ENCODE measurements around the gene MOV10L1.
A peak's percentile ranks its signal among the peaks of the same experiment; 100 is the strongest.

MOV10L1 gene

DNA sequence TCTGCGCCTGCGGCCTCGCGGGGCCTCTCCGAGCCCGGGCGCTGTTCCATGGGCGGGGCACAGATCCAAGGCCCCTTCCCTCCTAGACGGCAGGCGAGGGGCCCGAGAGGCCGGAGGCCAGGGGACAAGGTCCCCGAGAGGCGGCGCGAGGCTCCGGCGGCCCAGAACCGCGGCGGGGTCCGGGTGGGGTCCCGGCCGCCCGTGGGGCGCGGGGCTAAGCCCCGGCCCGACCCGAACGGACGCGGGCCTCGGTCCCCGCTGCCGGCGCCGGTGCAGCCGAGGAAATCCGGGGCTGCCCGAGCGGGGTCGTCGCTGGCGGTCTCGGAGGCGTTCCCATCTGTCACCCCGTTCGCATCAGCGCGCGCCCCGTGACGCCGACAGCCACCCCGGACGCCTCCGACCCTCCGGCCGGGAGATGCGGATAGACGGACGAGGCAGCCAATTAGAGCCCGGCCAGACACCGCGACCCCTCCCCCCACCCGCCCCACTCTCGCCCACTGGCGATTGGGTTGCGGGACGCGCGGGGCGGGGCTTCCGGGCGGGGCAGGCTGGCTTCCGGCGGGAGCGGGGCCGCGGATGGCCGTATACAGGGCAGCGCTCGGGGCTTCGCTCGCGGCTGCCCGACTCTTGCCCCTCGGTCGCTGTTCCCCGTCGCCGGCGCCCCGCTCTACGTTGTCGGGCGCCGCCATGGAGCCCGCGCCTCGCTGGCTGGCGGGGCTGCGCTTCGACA lies 110.8 kb downstream of the MOV10L1 start, which contains the start of gene SELENOO:
SELENOO (plus strand) TSS at position 551 of the 730 bp plus-strand sequence; CDS start at position 577, 26 bp downstream.
- no peaks in the 10 kb centered on the region for H3K9me3 ChIP-seq (ENCODE audit: control insufficient read depth, low read length)
- TF ChIP-seq, protein P1, sequence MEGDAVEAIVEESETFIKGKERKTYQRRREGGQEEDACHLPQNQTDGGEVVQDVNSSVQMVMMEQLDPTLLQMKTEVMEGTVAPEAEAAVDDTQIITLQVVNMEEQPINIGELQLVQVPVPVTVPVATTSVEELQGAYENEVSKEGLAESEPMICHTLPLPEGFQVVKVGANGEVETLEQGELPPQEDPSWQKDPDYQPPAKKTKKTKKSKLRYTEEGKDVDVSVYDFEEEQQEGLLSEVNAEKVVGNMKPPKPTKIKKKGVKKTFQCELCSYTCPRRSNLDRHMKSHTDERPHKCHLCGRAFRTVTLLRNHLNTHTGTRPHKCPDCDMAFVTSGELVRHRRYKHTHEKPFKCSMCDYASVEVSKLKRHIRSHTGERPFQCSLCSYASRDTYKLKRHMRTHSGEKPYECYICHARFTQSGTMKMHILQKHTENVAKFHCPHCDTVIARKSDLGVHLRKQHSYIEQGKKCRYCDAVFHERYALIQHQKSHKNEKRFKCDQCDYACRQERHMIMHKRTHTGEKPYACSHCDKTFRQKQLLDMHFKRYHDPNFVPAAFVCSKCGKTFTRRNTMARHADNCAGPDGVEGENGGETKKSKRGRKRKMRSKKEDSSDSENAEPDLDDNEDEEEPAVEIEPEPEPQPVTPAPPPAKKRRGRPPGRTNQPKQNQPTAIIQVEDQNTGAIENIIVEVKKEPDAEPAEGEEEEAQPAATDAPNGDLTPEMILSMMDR (IDR thresholded peaks at IDR 0.05), result no peak
- peaks cover 3% of the 10 kb centered on the region for H3K79me2 ChIP-seq
- no peak within 1 kb of the TSS for H3K9ac ChIP-seq
- peak within 1 kb of the TSS; percentile 75 for H3K4me2 ChIP-seq (ENCODE audit: low read length)
- no peaks in the 10 kb centered on the region for H3K27me3 ChIP-seq (ENCODE audit: control insufficient read depth, insufficient read depth, low read length)
- H3K27ac ChIP-seq, result no peak within 1 kb of the TSS
- peak within 1 kb of the TSS; percentile 72 for H2AFZ ChIP-seq
- H3K4me3 ChIP-seq (ENCODE audit: low read depth, low read length), result peak within 1 kb of the TSS; percentile 59
- H3K4me1 ChIP-seq, result no peaks in the 10 kb centered on the region
- no peaks in the 10 kb centered on the region for H3K36me3 ChIP-seq (ENCODE audit: control insufficient read depth, insufficient read depth, low read length)

DNA sequence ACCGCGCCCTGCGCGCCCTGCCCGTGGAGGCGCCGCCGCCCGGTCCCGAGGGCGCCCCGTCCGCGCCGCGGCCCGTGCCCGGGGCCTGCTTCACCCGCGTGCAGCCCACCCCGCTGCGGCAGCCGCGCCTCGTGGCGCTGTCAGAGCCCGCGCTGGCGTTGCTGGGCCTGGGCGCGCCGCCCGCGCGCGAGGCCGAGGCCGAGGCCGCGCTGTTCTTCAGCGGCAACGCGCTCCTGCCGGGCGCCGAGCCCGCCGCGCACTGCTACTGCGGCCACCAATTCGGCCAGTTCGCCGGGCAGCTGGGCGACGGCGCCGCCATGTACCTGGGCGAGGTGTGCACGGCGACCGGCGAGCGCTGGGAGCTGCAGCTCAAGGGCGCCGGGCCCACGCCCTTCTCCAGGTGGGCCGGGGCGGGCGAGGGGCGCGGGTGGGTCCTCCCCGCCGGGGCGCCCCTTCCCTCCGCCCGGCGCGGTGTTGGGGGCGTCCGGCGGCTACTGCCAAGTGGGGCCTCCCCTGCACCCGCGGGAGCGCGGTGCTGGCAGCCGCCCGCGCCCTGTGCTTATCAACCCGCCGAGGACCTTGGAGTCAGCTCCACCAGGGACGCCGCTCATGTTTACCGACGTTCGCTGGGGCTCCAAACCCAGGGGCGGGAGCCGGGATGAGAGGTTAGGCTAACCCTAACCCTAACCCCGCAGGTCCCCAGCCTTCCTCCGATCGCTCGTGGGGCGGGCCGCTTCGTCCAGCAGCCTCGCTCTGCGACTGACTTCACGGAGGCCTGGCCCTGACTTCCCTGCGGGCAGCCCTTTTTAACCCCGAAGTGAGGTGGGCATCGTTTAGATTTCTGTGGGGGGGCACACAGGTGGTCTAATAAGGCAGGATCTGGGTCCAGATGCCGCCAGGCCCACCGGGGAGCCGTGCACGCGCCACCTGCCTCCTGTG lies 111.7 kb downstream of the MOV10L1 start:
- Histone ChIP-seq H3K9ac (no peak overlapping the region), H3K79me2 (peaks cover 3% of the 10 kb centered on the region), H3K9me3 (ENCODE audit: control insufficient read depth, low read length) (no peaks in the 10 kb centered on the region), H2AFZ (no peak overlapping the region), H3K4me1 (no peaks in the 10 kb centered on the region), H3K36me3 (ENCODE audit: control insufficient read depth, insufficient read depth, low read length) (no peaks in the 10 kb centered on the region), H3K27me3 (ENCODE audit: control insufficient read depth, insufficient read depth, low read length) (no peaks in the 10 kb centered on the region), H3K4me3 (ENCODE audit: low read depth, low read length) (peak overlapping the region; percentile 49), H3K27ac (no peak overlapping the region), H3K4me2 (ENCODE audit: low read length) (peak overlapping the region; percentile 54)
- TF ChIP-seq, protein P1 (IDR thresholded peaks at IDR 0.05), result no peak

DNA sequence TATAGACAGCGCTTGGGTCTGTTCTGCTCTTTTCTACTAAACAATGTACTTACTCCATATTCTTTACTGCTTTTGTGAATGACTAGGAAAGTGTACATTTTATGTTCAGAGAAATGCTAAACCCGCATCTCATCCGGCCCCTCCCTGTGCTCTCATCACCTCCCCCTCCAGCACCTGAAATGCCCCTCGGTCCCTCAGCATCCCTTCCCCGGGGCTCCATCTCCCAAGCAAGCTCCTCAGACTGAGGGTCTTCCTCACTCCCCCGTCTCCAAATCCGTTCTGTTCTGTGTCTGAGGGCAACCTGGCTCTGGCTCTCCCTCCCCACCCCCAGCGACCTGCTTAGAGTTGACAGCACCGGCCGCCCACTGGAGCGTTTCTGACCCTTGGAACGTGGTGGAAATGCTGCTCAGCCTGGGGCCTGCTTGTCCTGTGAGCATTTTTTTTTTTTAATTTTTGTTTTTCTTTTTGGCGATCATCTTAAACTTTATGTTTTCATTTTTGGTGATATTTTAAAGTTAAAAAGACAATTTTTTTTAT lies 112.4 kb downstream of the MOV10L1 start:
- no peaks in the 10 kb centered on the region for H3K4me1 ChIP-seq
- no peaks in the 10 kb centered on the region for H3K27me3 ChIP-seq (ENCODE audit: control insufficient read depth, insufficient read depth, low read length)
- H3K9me3 ChIP-seq (ENCODE audit: control insufficient read depth, low read length), result no peaks in the 10 kb centered on the region
- peaks cover 3% of the 10 kb centered on the region for H3K79me2 ChIP-seq
- H3K36me3 ChIP-seq (ENCODE audit: control insufficient read depth, insufficient read depth, low read length), result no peaks in the 10 kb centered on the region
- peak overlapping the region; percentile 54 for H3K4me2 ChIP-seq (ENCODE audit: low read length)
- no peak overlapping the region for H3K9ac ChIP-seq
- peak overlapping the region; percentile 49 for H3K4me3 ChIP-seq (ENCODE audit: low read depth, low read length)
- no peak overlapping the region for H3K27ac ChIP-seq
- no peak overlapping the region for H2AFZ ChIP-seq
- TF ChIP-seq, protein P1 (IDR thresholded peaks at IDR 0.05), result no peak

DNA sequence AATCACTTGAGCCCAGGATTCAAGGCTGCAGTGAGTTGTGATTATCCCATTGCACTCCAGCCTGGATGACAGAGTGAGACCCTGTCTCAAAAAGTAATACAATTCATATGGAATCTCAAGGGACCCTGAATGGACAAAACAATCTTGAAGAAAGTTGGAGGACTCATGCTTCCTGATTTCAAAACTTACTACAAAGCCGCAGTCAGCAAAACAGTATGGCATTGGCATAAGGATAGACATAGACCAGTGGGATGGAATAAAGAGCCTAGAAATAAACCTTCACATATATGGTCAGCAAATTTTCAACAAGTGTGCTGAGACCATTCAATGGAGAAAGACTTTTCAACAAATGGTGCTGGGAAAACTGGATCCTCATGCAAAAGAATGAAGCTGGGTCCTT lies 113.5 kb downstream of the MOV10L1 start:
- Histone ChIP-seq H3K9me3 (ENCODE audit: control insufficient read depth, low read length) (no peaks in the 10 kb centered on the region), H3K36me3 (ENCODE audit: control insufficient read depth, insufficient read depth, low read length) (no peaks in the 10 kb centered on the region), H3K27me3 (ENCODE audit: control insufficient read depth, insufficient read depth, low read length) (no peaks in the 10 kb centered on the region), H2AFZ (no peak overlapping the region), H3K4me3 (ENCODE audit: low read depth, low read length) (no peak overlapping the region), H3K4me2 (ENCODE audit: low read length) (no peak overlapping the region), H3K27ac (no peak overlapping the region), H3K9ac (no peak overlapping the region), H3K4me1 (no peaks in the 10 kb centered on the region), H3K79me2 (peaks cover 3% of the 10 kb centered on the region)
- TF ChIP-seq, protein P1 (IDR thresholded peaks at IDR 0.05), result no peak

Data from parathyroid adenoma (tissue), 2 donors.